RPMI7951 (cell line): ENCODE measurements around the gene PRKG1. TPM values are rescaled to one million over a fixed set of nuclear protein-coding genes. Genes with fewer than 3 reads are reported as not detected.
"Not testable (repeated sequence)": the region's sequence is repeated elsewhere in the genome, so short reads cannot be mapped to it uniquely, and the experiment has no call there.

ENCODE experiments used
- DNase-seq: peaks from one replicate; pipeline ENCODE4 v3.0.0-alpha.2; 2012; ENCODE audit warnings: low read depth
- total RNA-seq: library from RNA; depleted of rRNA; stranded (reverse); fragments of >200 nt; shearing (Covaris generic); gene quantifications from 2 replicates; pipeline ENCODE4 v1.2.3, GENCODE V29; 2014

The PRKG1 gene
- total RNA-seq, 1 experiment from 2014 or later = 0.12 TPM

- no peak for DNase-seq
Observed at GRCh38 chr10:51508156-51508555, 433.9 kb downstream of the PRKG1 start.

GRCh38 chr10:51510231-51510630, 435.9 kb downstream of the PRKG1 start:
- DNase-seq = no peak

- DNase-seq = no peak
Observed at GRCh38 chr10:51521605-51522004, 447.3 kb downstream of the PRKG1 start.

GRCh38 chr10:51522858-51523257, 448.6 kb downstream of the PRKG1 start:
- no peak for DNase-seq

- no peak for DNase-seq
Observed at GRCh38 chr10:51523440-51523839, 449.2 kb downstream of the PRKG1 start.

- DNase-seq = no peak
Observed at GRCh38 chr10:51524041-51524440, 449.8 kb downstream of the PRKG1 start.

- no peak for DNase-seq
Observed at GRCh38 chr10:51527522-51528219, 453.4 kb downstream of the PRKG1 start.

- no peak for DNase-seq
Observed at GRCh38 chr10:51528527-51528926, 454.2 kb downstream of the PRKG1 start.

- no peak for DNase-seq
Observed at GRCh38 chr10:51530541-51530940, 456.3 kb downstream of the PRKG1 start.

GRCh38 chr10:51532044-51532443, 457.8 kb downstream of the PRKG1 start:
- no peak for DNase-seq

- DNase-seq = no peak
Observed at GRCh38 chr10:51542853-51543252, 468.6 kb downstream of the PRKG1 start.

- no peak for DNase-seq
Observed at GRCh38 chr10:51544933-51545332, 470.6 kb downstream of the PRKG1 start.

GRCh38 chr10:51547941-51548340, 473.7 kb downstream of the PRKG1 start:
- DNase-seq = no peak

- DNase-seq = no peak
Observed at GRCh38 chr10:51552879-51553278, 478.6 kb downstream of the PRKG1 start.

GRCh38 chr10:51564896-51565510, 490.7 kb downstream of the PRKG1 start:
- DNase-seq = no peak

GRCh38 chr10:51567271-51567670, 493.0 kb downstream of the PRKG1 start:
- no peak for DNase-seq

- no peak for DNase-seq
Observed at GRCh38 chr10:51569467-51569866, 495.2 kb downstream of the PRKG1 start.

GRCh38 chr10:51574248-51575048, 500.2 kb downstream of the PRKG1 start:
- DNase-seq = no peak

GRCh38 chr10:51581196-51581595, 506.9 kb downstream of the PRKG1 start:
- not testable (repeated sequence) for DNase-seq

- no peak for DNase-seq
Observed at GRCh38 chr10:51583976-51584375, 509.7 kb downstream of the PRKG1 start.

GRCh38 chr10:51585742-51586141, 511.5 kb downstream of the PRKG1 start:
- DNase-seq = no peak

- DNase-seq = no peak
Observed at GRCh38 chr10:51588984-51589383, 514.7 kb downstream of the PRKG1 start.

GRCh38 chr10:51590818-51591217, 516.5 kb downstream of the PRKG1 start:
- no peak for DNase-seq
